Keratinocyte (primary cell): ENCODE measurements around the gene FASLG. TPM values are rescaled to one million over a fixed set of nuclear protein-coding genes. Genes with fewer than 3 reads are reported as not detected.

Source experiments
- DNase-seq: peaks from one replicate; pipeline ENCODE4 v3.0.0-alpha.2; 2011; ENCODE audit warnings: low read depth, missing footprints, low spot score
- FAIRE-seq: peaks from 2 replicates; lab custom pipeline; 2011; peaks lifted over from hg19 to GRCh38; lab: Jason Lieb, UNC
- H2AFZ ChIP-seq: 2 replicates; pipeline ENCODE4 v1.6.0; 2012; ENCODE audit warnings: low read length, control low read depth, inconsistent platforms; ENCODE audit not compliant: control insufficient read depth
- H3K27ac ChIP-seq: 2 replicates; pipeline ENCODE4 v1.5.1; 2011; ENCODE audit warnings: low read length; ENCODE audit not compliant: control insufficient read depth, insufficient read depth
- H3K27me3 ChIP-seq: 3 replicates; pipeline ENCODE4 v1.6.0; 2011; ENCODE audit warnings: low read length; ENCODE audit not compliant: control insufficient read depth, insufficient read depth; ENCODE audit errors: extremely low read depth
- H3K36me3 ChIP-seq, 2 experiments: 2 replicates in 1 of 2; 3 replicates in 1 of 2; pipeline ENCODE4 v1.5.1; 2011; ENCODE audit warnings: low read length in 2 of 2, mild to moderate bottlenecking in 1 of 2; ENCODE audit not compliant: control insufficient read depth in 2 of 2, insufficient read depth in 2 of 2; ENCODE audit errors: extremely low read depth in 1 of 2
- H3K4me1 ChIP-seq: 3 replicates; pipeline ENCODE4 v1.5.1; 2011; ENCODE audit warnings: low read length; ENCODE audit not compliant: control insufficient read depth, insufficient read depth; ENCODE audit errors: extremely low read depth
- H3K4me2 ChIP-seq: 3 replicates; pipeline ENCODE4 v1.6.0; 2011; ENCODE audit warnings: low read depth, low read length; ENCODE audit not compliant: control insufficient read depth, insufficient read depth; ENCODE audit errors: extremely low read depth
- H3K4me3 ChIP-seq, 3 experiments: fragments of 200-600 bp in 1 of 3; sonication (generic) in 1 of 3; 2 replicates in 2 of 3; 3 replicates in 1 of 3; pipeline ENCODE4 v1.5.1; 2011 to 2016; ENCODE audit warnings: low read length in 3 of 3, mild to moderate bottlenecking in 3 of 3, control low read depth in 2 of 3, inconsistent platforms in 1 of 3, low read depth in 1 of 3, mixed read lengths in 1 of 3, mixed run types in 1 of 3, moderate library complexity in 1 of 3; ENCODE audit not compliant: control insufficient read depth in 2 of 3, insufficient read depth in 2 of 3; ENCODE audit errors: extremely low read depth in 1 of 3
- H3K79me2 ChIP-seq: 2 replicates; pipeline ENCODE4 v1.6.0; 2012; ENCODE audit warnings: low read length; ENCODE audit not compliant: control insufficient read depth, insufficient read depth
- H3K9ac ChIP-seq: 3 replicates; pipeline ENCODE4 v1.6.0; 2011; ENCODE audit warnings: low read length; ENCODE audit not compliant: control insufficient read depth, insufficient read depth; ENCODE audit errors: extremely low read depth
- H3K9me1 ChIP-seq: 3 replicates; pipeline ENCODE4 v1.6.0; 2011; ENCODE audit warnings: low read length; ENCODE audit not compliant: control insufficient read depth, insufficient read depth; ENCODE audit errors: extremely low read depth
- H3K9me3 ChIP-seq: 2 replicates; pipeline ENCODE4 v1.5.1; 2012; ENCODE audit warnings: low read depth, low read length; ENCODE audit not compliant: control insufficient read depth
- H4K20me1 ChIP-seq: 3 replicates; pipeline ENCODE4 v1.6.0; 2011; ENCODE audit warnings: low read length; ENCODE audit not compliant: control insufficient read depth, insufficient read depth; ENCODE audit errors: extremely low read depth
- CTCF ChIP-seq, 3 experiments: IDR thresholded peaks in 1 of 3; conservative IDR thresholded peaks in 1 of 3; optimal IDR thresholded peaks in 1 of 3; 2 replicates in 2 of 3; 3 replicates in 1 of 3; pipeline versions ENCODE3 to v1.5.1; 2011; ENCODE audit warnings: low read length in 3 of 3, mild to moderate bottlenecking in 3 of 3, moderate library complexity in 2 of 3, control low read depth in 1 of 3, inconsistent platforms in 1 of 3; ENCODE audit not compliant: insufficient read depth in 2 of 3; ENCODE audit errors: extremely low read depth in 1 of 3
- EZH2 ChIP-seq: IDR thresholded peaks from one replicate; pipeline ENCODE4 v1.6.1; 2012; ENCODE audit warnings: inconsistent platforms, mild to moderate bottlenecking, low read length, moderate library complexity
- dilution Hi-C: fragments of 300-500 bp; cut with MboI; formaldehyde crosslinking; loops from one replicate; pipeline ENCODE4 v1.7.0; 2020; ENCODE audit warnings: low sequenced_read_pairs; ENCODE audit not compliant: extremely low pct_ligation_motif_present
- polyA plus RNA-seq, 5 experiments: library from polyadenylated mRNA; depleted of rRNA in 3 of 5; stranded (reverse) in 3 of 5; stranded (forward) in 1 of 5; unstranded in 1 of 5; fragments of >200 nt; gene quantifications; 1 replicate in 1 of 5; 2 replicates in 3 of 5; 3 replicates in 1 of 5; pipeline versions ENCODE4 v1.2.1 to v1.2.3, GENCODE V29; 2011 to 2012; ENCODE audit warnings: missing spikeins in 2 of 5, low read depth in 1 of 5, low replicate concordance in 1 of 5

FASLG gene
- polyA plus RNA-seq, 1 donor (not counting 4 experiments of a cell fraction or from before 2014, with no cell fraction given): 0.04 TPM

- no peak for DNase-seq
- no peak overlapping the region for H3K9ac ChIP-seq
- H3K9me1 ChIP-seq: no peaks in the 10 kb centered on the region
- no peak overlapping the region for H3K27ac ChIP-seq
- H3K4me3 ChIP-seq: no peak overlapping the region
- no peaks in the 10 kb centered on the region for H3K27me3 ChIP-seq
- no peaks in the 10 kb centered on the region for H3K36me3 ChIP-seq
- H3K79me2 ChIP-seq: no peaks in the 10 kb centered on the region
- H4K20me1 ChIP-seq: no peaks in the 10 kb centered on the region
- TF ChIP-seq EZH2 (no peak), CTCF (optimal IDR thresholded peaks at IDR 0.05 in 1 of 3, IDR thresholded peaks at IDR 0.05 in 1 of 3, conservative IDR thresholded peaks at IDR 0.05 in 1 of 3; ENCODE audit: extremely low read depth in 1 of 3, insufficient read depth in 2 of 3, low read length in 3 of 3) (no peak)
- FAIRE-seq: no peak
- no peaks in the 10 kb centered on the region for H3K9me3 ChIP-seq
- H2AFZ ChIP-seq: no peak overlapping the region
- peaks cover 20% of the 10 kb centered on the region for H3K4me1 ChIP-seq
- dilution Hi-C loops: no loop called here
- no peak overlapping the region for H3K4me2 ChIP-seq
Observed at GRCh38 chr1:172650474-172651193, 8.3 kb upstream of the FASLG start.

- H3K4me1 ChIP-seq: peaks cover 24% of the 10 kb centered on the region
- dilution Hi-C loops: no loop called here
- DNase-seq: no peak
- no peaks in the 10 kb centered on the region for H3K36me3 ChIP-seq
- H3K27ac ChIP-seq: no peak overlapping the region
- no peak overlapping the region for H3K4me3 ChIP-seq
- no peaks in the 10 kb centered on the region for H3K79me2 ChIP-seq
- H3K4me2 ChIP-seq: no peak overlapping the region
- no peaks in the 10 kb centered on the region for H3K9me1 ChIP-seq
- peak; percentile 32 for FAIRE-seq
- TF ChIP-seq EZH2 (no peak), CTCF (optimal IDR thresholded peaks at IDR 0.05 in 1 of 3, IDR thresholded peaks at IDR 0.05 in 1 of 3, conservative IDR thresholded peaks at IDR 0.05 in 1 of 3; ENCODE audit: extremely low read depth in 1 of 3, insufficient read depth in 2 of 3, low read length in 3 of 3) (no peak)
- no peak overlapping the region for H3K9ac ChIP-seq
- no peaks in the 10 kb centered on the region for H4K20me1 ChIP-seq
- no peaks in the 10 kb centered on the region for H3K27me3 ChIP-seq
- no peak overlapping the region for H2AFZ ChIP-seq
- H3K9me3 ChIP-seq: no peaks in the 10 kb centered on the region
Observed at GRCh38 chr1:172653015-172653709, 5.7 kb upstream of the FASLG start.
